GM18517 (cell line): Measurements from ENCODE around the gene FNDC3A.
"Not testable (repeated sequence)": the region's sequence is repeated elsewhere in the genome, so short reads cannot be mapped to it uniquely, and the experiment has no call there.

Source experiments
- ATAC-seq: cut with Tn5 transposase; IDR thresholded peaks from one replicate; pipeline ENCODE4 v1.9.1; 2021; ENCODE audit warnings: mild to moderate bottlenecking, moderate library complexity; ENCODE audit not compliant: unreplicated experiment

Gene FNDC3A

DNA sequence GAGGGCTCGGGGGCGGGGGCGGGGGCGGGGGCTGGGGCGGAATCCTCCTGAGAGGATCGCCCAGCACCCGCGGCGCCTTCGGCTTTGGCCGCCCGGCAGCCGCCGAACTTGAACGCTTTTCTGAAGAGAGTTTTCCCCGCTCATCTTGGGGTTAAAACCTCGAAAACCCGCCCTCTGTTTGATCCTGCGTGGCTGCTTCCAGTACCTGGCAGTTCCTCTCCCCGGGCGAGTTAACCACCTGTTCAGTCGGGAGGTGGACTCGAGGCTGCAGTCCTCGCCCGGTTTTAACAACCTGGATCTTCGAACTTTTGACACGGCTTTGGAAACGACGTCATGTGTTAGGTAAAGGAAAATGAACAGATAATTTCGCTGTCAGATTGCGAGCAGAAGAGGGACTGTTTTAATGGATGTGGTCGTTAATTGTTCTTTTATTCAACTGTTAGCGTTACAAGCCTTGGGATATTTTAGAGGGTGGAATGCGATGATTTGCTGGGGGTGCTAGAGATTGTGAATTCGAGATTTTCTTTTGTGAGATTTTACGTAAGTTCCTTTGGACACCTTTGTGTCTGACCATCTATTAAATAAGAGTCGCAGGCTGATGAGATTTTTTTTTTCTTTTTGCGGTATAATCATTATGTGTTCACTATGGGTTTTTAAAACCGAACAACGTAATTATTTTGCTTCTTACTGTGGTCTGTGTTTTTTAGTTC lies 1.0 kb downstream of the FNDC3A start:
- peak; percentile 7 for ATAC-seq

DNA sequence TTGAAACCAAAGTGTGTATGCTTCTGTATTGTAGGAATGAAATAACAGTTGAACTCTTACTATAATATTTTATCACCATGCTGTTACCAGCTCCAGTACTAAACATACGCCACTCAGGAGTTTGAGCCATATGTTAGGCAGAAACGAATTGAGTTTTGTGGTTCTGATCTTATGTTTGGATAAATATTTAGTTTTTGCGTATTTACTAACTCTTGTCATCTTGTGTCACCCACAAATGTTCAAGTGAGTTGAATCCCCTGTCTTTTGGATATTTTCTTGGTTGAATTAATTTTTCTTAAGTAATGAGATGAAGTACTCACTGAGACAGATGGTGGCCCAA lies 1.5 kb downstream of the FNDC3A start:
- no peak for ATAC-seq

DNA sequence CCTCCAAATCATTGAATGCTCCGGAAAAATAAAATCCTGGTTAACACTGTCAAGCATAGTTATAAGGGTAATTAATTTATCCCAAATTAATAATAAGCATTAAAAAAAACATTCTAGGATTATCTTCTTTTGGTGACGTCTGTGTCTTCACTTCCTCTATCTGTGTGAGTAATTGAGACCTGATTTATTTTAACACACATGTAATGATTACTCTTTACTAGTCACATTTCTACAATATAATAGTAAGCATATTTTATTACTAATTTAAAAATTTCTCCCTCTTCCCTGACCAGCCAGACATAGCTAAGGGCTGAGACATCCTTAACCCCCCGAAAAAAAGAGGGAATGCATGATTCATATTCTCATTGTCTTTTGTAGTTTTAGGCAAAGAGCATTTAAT lies 2.3 kb downstream of the FNDC3A start:
- no peak for ATAC-seq

DNA sequence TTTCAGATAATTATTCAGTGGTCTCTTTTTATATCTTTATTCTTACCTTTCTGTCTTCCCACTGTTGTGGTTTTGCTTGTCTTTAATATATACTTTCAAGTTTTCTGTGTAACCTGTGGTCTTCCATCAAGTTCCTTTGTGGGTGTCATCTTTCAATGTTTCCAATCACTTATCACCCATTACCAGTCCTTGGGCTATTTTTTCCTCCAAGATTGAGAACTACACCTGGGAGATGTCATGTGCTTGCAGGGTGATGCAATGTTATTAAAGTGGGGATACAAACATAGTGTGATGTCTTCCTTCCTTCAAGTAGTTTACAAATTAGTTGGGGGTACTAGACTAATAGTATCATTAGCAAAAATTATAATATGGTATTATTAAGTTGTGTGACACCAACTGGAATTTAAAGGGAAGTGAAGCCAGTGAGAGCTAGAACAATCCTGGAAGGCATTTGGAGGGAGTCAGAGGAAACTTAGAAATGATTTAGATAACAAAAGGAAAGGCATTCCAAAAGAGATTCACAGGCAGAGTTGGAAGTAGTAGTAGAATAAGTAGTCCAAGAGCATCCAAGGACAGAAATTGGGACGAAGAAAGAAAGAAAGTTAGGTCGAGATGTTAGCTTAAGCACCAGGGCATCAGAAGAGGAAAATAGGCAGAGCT lies 3.4 kb downstream of the FNDC3A start:
- ATAC-seq = no peak

DNA sequence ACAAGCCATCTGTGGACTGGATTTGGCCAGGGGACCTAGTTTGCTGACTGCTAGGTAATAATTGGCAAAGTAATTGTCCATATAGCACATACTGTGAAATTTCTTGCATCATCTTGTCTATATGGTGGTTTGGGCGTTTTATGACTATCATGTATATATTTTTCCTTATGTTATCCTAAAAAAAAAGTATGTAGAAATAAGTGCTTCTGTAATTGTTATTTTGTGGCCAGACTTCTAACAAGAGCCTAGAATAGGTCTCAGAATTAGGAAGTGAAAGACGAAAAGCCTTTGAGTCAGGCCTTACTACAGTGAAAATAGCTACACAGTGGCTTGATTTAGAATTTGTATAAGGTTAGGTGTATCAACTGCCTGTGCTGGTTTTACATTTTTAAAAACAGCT lies 4.2 kb downstream of the FNDC3A start:
- ATAC-seq = peak; percentile 55

DNA sequence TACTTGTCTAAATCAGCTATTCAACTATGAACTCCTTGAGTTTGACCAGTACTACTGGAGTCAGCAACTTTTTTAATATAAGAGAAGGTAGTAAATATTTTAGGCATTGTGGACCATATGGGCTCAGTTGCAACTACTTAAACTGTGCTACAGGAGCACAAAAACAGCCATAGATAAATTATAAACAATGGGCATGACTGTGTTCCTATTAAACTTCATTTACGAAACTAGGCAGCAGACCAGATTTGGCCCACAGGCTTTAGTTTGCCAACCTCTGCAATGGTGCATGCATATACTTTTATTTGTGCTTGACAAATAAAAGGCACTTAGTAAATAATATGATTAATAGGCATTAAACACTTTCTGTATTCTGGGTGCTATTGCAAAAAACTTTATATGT lies 7.6 kb downstream of the FNDC3A start:
- ATAC-seq = no peak

DNA sequence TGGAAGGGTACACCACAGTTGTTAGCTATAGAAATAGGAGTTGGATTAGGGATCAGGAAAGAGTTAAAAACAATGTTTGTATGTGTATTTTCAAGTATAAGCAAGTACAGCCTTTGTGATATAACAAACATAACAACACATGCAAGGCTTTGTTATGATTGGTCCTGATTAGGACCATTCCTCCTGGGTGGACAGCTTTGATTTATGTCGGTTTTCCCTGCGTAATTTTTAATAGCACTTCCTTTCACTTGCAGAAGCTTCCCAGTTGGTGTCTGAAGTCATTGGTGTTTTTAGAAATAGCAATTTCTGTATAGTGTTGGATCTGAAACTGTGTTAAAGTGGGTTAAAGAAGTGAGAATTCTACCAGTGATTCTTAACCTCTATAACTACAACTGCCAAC lies 10.0 kb downstream of the FNDC3A start:
- no peak for ATAC-seq

DNA sequence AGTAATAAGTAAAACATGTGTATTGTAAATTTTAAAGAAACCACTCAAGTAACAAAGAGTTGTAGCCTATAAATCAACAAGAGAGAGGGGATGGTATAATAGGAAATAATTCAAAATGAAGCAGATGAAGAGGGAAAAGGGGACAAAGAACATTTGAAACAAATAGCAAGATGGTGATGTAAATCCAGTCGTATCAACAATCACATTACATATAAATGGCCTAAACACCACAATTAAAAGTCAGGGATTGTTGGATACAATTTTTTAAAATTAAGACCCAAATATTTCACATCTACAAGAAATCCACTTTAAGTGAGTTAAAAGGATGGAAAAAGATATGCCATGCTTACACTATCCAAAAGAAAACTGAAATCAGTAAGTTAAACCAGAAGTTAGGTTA lies 15.2 kb downstream of the FNDC3A start:
- ATAC-seq = no peak

DNA sequence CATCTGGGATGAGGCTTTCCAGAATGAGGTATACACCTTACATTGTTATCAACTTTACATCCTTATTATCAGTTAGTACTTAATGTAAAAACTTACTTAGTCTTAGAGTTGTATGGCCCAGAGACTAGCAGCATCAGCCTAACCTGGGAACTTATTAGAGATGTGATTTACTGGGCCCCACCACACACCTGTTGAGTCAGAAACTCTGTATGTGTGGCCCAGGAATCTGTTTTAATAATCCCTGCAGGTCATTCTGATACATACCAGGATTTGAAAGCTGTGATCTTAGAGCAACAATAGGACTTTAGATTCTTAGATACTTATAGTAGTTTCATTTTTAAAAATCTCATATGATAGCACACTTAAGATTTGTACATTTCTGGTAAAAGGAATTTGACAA lies 17.4 kb downstream of the FNDC3A start:
- ATAC-seq = no peak

DNA sequence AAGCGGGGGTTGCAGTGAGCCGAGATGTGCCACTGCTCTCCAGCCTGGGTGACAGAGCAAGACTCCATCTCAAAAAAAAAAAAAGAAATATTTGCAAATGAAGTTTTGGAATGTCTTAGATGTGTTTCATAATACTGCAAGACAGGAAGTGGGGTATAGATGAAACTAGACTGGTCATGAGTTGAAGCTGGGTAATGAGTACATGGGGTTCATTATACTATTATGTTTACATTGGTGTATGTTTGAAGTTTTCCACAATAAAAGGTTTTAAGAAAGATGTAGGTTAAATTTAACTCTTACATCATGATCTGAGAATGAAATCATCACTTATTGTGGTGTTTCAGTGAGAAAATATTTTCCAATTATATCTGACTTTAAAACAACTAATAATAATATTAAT lies 19.0 kb downstream of the FNDC3A start:
- peak; percentile 67 for ATAC-seq

DNA sequence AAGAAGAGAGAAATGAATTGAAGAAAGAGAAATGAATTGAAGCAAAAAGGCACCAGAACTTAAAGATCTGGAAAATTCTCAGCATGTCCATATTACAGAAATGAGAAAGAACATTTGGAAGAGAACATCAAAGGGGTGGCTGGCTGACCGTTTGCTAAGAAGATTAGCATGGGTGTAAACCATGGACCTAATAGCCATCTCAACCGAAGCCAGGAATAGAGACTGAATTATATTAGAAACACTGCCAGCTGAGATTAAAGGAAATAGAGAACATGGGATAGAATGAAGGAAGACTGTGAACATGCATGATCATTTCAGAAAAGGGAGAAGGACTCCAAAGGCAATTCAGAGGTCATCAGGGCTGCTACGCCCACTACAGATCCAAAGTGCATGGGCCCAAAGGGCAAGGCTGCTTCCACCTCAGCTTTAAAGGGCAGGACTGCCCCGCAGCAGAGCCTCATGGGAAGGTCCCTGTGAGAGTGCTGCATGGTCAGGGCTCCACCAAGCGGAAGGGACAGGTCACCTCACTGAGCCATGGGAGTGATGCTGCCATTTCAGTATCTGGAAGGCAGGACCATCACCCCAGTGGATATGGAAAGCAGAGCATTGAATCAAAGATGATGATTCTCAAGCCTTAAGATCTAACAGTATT lies 23.1 kb downstream of the FNDC3A start:
- no peak for ATAC-seq

DNA sequence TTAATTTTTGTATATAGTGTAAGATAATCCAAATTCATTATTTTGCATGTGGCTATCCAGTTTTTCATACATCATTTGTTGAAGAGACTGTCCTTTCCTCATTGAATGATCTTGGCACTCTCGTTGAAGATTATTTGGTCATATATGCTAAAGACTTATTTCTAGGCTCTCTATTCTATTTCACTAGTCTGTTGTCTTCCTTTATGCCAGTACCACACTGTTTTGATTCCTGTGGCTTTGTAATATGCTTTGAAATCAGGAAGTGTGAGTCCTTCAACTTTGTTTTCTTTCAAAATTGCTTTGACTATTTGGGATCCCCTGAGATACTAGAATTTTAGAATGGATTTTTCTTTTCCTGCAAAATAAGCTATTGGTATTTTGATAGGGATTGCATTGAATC lies 24.5 kb downstream of the FNDC3A start:
- ATAC-seq = no peak

DNA sequence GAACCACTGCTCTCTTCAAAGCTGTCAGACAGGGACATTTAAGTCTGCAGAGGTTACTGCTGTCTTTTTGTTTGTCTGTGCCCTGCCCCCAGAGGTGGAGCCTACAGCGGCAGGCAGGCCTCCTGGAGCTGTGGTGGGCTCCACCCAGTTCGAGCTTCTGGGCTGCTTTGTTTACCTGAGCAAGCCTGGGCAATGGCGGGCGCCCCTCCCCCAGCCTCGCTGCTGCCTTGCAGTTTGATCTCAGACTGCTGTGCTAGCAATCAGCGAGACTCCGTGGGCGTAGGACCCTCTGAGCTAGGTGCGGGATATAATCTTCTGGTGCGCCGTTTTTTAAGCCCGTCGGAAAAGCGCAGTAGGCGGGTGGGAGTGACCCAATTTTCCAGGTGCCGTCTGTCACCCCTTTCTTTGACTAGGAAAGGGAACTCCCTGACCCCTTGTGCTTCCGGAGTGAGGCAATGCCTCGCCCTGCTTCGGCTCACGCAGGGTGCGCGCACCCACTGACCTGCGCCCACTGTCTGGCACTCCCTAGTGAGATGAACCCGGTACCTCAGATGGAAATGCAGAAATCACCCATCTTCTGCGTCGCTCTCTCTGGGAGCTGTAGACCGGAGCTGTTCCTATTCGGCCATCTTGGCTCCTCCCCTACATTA lies 43.4 kb downstream of the FNDC3A start:
- ATAC-seq = not testable (repeated sequence)

DNA sequence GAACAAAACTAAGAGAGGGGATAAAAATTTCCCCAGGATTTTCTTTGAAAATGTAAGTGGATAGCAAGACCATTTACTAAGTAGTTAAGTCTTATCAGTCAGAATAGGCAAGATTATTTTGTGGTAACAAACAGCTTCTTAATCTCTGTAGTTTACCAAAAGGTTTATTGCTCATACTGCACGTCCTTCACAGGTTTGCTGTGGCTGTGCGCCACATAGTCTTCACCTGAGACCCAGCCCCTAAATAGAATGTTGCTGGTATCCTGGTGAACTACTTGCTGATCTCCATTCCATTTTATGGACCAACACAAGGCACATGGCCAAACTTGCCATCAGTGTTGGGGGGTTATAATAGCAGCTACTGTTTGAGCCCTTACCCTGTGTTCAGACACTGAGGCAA lies 44.6 kb downstream of the FNDC3A start:
- no peak for ATAC-seq

DNA sequence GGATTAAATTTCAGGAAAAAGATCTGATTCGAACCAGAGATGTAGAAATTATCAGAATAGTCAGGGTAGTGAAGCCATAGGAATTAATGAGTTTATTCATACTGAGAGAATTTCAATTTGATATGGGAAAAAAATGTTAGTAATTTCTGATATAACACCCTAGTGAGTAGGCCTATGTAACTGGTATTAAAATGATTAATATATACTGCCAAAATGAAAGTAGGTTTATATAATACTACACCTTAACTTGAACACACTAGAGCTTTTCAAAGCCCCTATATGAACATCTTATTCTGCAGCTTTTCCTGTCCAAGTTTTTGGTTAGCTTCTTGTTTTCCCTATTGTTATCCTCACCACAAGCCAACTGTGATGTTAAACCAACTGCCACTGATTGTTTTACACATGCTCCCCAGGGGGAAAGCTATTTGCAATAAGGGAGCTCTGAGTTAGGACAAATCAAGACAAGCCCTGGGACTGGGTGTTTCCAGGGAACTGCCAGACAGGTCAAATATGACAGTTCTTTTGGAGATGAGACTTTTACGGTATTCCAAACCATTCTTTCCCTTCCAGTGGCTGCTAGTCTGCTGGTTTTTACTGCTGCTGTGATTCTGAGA lies 45.3 kb downstream of the FNDC3A start:
- no peak for ATAC-seq

DNA sequence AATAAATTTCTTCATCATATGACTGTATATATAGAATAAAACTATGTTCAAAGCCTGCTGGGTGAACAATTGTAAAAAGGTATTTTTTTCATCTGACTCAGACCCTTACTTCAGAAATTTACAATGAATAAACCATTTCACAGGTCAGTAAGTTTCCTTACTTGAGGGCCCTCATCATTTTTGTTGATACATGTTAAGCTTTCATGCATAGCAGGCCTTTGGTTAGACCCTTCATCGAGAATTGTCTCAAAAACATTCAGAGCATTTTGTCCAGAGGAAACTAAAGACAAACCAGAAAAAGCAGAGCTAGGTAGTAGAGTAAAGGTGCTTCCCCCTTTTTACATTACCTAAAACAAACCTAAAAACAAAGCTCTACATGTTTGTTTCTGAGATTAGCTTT lies 46.2 kb downstream of the FNDC3A start:
- ATAC-seq = no peak

DNA sequence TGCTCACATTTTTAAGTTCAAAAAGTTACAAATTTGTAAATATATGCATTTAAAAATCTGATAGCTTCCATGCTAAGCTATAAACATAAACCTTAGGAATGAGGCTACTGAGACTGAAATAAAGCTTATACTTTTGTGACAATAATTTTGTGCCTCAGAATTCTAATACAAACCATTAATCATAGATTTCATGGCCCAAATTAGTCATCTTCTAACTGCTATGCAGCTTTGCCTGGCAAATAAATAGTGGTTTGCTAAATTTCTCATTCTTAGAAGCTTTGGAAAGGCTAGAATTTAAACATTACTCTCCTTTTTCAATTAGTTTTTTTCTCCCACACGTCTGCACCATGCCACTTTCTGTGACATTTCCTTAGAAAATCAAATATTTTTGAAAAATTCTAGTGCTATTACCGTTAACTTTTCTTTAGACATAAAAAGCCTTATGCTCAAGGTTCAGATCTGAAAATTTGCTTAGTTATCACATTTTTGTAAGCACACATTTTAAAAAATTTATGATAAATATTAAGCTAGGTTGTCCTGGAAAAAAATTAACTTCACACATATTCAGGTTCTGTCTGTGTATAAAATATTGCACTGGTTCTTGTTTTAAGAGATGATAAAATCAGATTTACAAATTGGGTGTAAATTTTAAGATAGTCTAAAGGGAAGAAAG lies 46.9 kb downstream of the FNDC3A start:
- no peak for ATAC-seq

DNA sequence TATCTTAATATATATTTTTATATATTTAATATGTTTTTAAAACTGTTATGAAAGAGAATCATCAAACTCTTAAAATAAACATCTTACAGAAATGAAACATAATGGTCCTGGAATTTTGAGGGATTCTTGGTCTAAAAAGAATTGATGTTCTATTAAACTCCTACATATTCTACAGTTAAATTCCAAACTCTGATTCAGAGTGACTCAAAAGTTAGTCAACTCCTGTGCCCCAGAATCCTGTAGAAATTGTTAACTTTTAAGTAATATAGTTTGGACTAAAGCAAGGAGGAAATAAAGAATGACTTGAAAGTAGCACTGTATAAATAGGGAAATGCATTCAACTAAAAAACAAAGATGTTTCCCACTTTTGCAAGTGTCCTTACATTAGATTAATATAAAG lies 47.7 kb downstream of the FNDC3A start:
- no peak for ATAC-seq

DNA sequence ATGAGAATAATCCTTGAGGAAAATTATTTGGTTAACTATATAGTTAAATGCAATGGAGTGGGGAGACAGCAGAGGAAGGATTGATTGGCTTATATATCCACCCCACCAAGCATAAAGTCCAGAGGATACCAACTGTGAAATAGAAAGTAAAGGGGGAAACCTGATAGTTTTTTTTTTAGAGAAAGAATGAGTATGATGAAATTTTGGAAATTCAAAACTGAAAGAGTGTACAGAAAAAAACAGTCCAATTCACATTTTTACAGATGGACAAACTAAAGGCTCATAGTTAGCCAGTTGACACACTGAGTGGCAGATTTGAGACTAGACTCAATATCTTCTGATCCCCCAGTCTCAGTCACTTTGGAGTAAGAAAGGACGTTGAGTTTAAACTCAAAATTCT lies 51.1 kb downstream of the FNDC3A start:
- no peak for ATAC-seq

DNA sequence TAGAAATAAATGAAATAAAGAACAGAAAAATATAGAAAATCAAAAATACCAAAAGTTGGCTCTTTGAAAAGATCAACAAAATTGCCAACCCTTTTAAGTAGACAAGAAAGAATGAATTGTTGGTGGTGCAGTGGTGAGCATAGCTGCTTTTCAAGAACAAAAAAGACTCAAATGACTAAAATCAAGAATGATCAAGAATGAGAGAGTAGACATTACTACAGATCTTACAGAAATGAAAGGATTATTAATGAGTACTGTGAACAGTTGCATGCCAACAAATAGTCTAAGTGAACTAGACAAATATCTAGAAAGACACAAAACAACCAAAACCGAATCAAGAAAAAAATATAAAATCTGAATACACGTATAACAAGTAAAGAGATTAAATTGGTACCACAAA lies 53.9 kb downstream of the FNDC3A start:
- no peak for ATAC-seq

DNA sequence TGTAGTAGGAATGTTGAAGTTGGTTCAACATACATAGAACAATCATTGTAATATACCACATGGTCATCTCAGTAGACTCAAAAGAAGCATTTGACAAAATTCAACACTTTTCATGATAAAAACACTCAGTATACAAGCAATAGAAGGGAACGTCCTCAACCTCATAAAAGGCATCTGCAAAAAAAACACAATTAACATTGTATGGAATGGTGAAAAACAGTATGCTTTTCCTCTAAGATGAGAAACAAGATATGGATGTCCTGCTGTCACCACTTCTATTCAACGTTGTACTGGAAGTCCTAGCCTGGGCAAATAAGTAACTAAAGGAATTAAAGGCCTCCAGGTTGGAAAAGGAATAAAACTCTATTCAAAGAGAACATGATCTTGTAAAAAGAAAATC lies 54.5 kb downstream of the FNDC3A start:
- no peak for ATAC-seq
